SH-SY5Y (cell line): ENCODE data around the gene KATNB1.

Source experiments
- GATA2 ChIP-seq: IDR thresholded peaks from 2 replicates; pipeline ENCODE4 v1.6.1; 2011; ENCODE audit warnings: mild to moderate bottlenecking, low read depth, low read length
- GATA3 ChIP-seq: IDR thresholded peaks from 2 replicates; pipeline ENCODE4 v1.6.1; 2011; ENCODE audit warnings: low read depth, mild to moderate bottlenecking, low read length, moderate library complexity

KATNB1 gene

GRCh38 chr16:57729182-57729484 is 6.4 kb upstream of the KATNB1 start:
- TF ChIP-seq GATA2 (no peak), GATA3 (no peak)

GRCh38 chr16:57730771-57731730 is 4.5 kb upstream of the KATNB1 start:
- TF ChIP-seq GATA3 (no peak), GATA2 (no peak)

DNA sequence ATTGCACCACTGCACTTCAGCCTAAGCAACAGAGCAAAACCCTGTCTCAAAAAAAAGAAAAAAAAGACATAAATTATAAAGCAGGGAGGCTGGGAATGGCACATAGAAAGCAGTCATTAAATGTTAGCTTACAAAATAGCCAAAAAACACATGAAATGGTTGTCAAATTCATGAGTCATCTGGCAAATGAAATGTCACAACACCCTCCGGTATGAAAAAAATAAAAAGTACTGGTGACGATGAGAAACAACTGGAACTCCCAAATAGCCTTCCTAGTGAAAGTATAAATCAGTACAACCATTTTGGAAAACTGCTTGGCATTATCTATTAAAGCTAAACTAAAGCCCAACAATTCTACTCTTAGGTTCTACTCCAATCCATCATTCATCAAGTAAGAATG is 3.5 kb upstream of the KATNB1 start:
- TF ChIP-seq GATA2 (no peak), GATA3 (no peak)

DNA sequence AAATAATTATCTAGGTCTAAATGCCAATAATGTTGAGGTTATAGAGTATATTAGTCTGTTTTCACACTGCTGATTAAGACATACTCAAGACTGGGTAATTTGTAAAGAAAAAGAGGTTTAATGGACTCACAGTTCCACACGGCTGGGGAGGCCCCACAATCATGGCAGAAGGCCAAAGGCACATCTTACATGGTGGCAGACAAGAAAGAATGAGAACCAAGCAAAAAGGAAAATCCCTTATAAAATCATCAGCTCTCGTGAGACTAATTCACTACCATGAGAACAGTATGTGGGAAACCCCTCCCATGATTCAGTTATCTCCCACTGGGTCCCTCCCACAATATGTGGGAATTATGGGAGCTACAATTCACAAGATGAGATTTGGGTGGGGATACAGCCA is 2.9 kb upstream of the KATNB1 start:
- TF ChIP-seq GATA3 (no peak), GATA2 (no peak)

GRCh38 chr16:57734308-57734924 is 1.2 kb upstream of the KATNB1 start:
- no peak for TF ChIP-seq GATA2
- no peak for TF ChIP-seq GATA3

- no peak for TF ChIP-seq GATA3
- no peak; the same call in 1 of the 2 replicates for TF ChIP-seq GATA2
These were observed 430 bp upstream of the KATNB1 start for GRCh38 chr16:57734925-57735754.

GRCh38 chr16:57736419-57737351 is 1.1 kb downstream of the KATNB1 start:
- TF ChIP-seq GATA2 (no peak), GATA3 (no peak)

GRCh38 chr16:57738844-57739243 is 3.3 kb downstream of the KATNB1 start:
- TF ChIP-seq GATA3 (no peak), GATA2 (no peak)

DNA sequence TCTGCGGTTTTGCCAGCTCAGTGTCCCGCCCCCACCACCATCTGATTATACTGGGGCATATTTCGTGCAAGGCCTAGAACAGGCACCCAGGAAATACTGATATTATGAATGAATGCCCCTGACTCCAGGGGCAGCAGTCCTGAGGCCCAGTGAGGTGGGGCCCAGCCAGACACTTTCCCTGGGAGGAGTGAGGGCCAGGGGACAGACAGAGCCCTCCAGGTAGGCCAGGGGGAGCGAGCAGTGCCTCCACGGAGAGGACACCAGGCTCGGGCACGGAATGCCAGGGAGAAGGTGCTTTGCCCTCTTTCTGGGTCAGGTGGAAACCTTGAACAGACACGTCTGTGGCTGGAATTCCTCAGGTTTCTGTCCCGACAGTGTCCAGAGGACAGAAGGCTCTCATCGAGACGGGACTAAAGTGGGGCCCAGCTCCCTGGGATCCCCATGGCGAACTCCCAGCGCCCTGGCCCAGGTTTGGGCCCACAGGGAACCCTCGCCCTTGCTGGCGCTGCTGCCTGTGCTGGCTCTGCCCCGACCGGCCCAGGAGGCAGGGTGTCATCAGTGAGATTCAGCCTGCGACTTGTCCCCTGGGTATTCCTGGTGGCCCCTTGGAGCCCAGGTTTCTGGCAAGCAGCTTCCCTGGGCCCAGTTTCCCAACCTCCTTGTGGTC is 4.3 kb downstream of the KATNB1 start:
- TF ChIP-seq GATA2 (no peak), GATA3 (no peak)

- TF ChIP-seq GATA3 (no peak), GATA2 (no peak)
These were observed 5.0 kb downstream of the KATNB1 start for GRCh38 chr16:57740423-57741071.

DNA sequence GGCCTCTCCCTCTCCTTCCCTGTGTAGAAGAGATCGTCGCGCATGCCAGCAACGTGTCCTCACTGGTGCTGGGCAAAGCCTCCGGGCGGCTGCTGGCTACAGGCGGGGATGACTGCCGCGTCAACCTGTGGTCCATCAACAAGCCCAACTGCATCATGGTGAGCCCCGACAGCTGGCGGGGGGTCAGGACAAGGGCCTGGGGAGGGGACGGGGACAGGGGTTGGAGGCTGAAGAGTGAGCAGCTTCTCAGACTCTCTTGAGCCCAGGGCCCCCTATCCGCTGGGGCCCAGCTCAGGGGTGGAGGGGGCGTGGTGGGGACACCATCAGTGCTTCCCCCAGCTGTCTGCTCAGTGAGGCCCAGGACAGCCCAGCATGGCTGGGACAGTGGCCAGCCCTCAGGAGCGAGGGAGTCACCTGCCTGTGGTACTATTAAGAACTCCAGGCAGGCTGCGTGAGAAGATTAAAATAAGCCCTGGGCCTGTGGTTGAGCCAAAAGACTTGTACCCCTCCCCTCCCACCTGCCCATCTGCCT is 6.2 kb downstream of the KATNB1 start:
- TF ChIP-seq GATA3, result no peak
- no peak for TF ChIP-seq GATA2

GRCh38 chr16:57742543-57742942 is 7.0 kb downstream of the KATNB1 start:
- TF ChIP-seq GATA3 (no peak), GATA2 (no peak)
